GM12892 (cell line): ENCODE data around the gene SORCS3.

ENCODE experiments used
- POLR2A ChIP-seq: IDR thresholded peaks from 2 replicates; pipeline ENCODE4 v1.6.1; 2011; ENCODE audit warnings: low read depth, low read length, control low read depth
- POLR2AphosphoS5 ChIP-seq: IDR thresholded peaks from 2 replicates; pipeline ENCODE4 v1.6.1; 2011; ENCODE audit warnings: low read depth, low read length, control low read depth
- TAF1 ChIP-seq: IDR thresholded peaks from 2 replicates; pipeline ENCODE4 v1.6.1; 2011; ENCODE audit warnings: low read depth, mild to moderate bottlenecking, control low read depth, low read length, borderline replicate concordance

- TF ChIP-seq POLR2A = no peak
- TF ChIP-seq TAF1 = no peak
- TF ChIP-seq POLR2AphosphoS5 = no peak
Observed at GRCh38 chr10:104658067-104658466, 17.0 kb downstream of the SORCS3 start.
